ENCODE results near the gene ATF7IP2. TPM values are rescaled to one million over a fixed set of nuclear protein-coding genes. Genes with fewer than 3 reads are reported as not detected.
A peak's percentile ranks its signal among the peaks of the same experiment; 100 is the strongest.

Gene ATF7IP2
- total and polyA plus RNA-seq, 9 of the 15 experiments (the other 6 are each of a cell fraction or from before 2014, with no cell fraction given) = 131 to 515 (median 196) TPM

DNA sequence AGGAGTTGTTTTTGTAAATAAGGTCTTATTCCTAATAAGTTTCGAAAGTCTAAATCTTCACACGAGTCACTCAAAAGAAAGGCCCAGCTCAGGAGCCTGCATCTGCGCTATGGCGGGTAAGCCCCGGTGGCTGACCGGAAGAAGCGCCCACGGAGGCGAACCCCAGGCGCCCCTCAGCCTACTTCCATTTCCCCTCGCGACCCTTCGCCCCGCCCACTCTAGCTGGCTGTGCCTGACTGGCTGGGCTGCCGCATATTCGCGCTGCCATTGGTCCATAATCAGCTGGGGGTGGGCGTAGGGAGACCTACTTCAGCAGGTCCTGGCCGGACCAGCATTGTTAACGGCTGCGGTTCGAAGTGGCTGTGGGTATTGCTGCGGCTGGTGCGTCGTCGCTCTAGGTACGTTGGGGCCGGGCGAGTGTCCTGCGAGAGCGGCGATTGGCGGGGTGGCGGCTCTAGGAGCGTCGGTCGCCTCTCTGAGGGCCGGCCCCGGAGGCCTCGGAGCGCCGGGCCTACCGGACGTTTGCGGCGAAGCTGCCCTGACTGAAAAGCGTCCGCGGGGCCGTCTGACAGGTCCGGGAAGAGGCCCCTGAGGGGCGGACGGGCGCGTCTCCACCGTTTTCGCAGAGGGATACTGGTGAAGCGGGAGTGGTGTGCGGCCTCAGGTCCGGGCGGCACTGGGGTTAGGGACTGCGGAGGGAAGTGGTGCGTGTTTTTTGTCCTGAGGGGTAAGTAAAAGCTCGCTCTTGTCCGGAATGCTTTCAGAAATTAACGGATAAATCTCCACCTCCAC lies at the start of gene ATF7IP2 (continued):
- TF ChIP-seq BDP1 (IDR thresholded peaks at IDR 0.05; ENCODE audit: insufficient read depth, insufficient read length) (no peak), NUFIP1 (IDR thresholded peaks at IDR 0.05; ENCODE audit: partially characterized antibody) (no peak), ZNF57 (CRISPR knock-in tag; IDR thresholded peaks at IDR 0.05) (no peak), POLR2AphosphoS2 (IDR thresholded peaks at IDR 0.05; ENCODE audit: low read length) (peak; percentile 83; the same call in 1 of the 2 replicates), TEAD4 (IDR thresholded peaks at IDR 0.05; ENCODE audit: low read length) (no peak), TEAD4 (CRISPR knock-in tag; IDR thresholded peaks at IDR 0.05; ENCODE audit: borderline replicate concordance) (no peak), KDM5B (IDR thresholded peaks at IDR 0.05; ENCODE audit: insufficient replicate concordance, low read depth, low read length) (peak; percentile 97), MBD2 (IDR thresholded peaks at IDR 0.05; ENCODE audit: borderline replicate concordance, low read depth) (peak; percentile 95; the same call in 1 of the 2 replicates), SREBF1 (IDR thresholded peaks at IDR 0.05; ENCODE audit: borderline replicate concordance, low read depth, low read length) (no peak), ZNF668 (CRISPR knock-in tag; IDR thresholded peaks at IDR 0.05) (no peak), ZNF717 (CRISPR knock-in tag; IDR thresholded peaks at IDR 0.05) (no peak), HDAC1 (IDR thresholded peaks at IDR 0.05) (peak in 1 of 2 experiments; percentile 77; a peak in 2 of 4 replicates)
- TF ChIP-seq, protein P1, sequence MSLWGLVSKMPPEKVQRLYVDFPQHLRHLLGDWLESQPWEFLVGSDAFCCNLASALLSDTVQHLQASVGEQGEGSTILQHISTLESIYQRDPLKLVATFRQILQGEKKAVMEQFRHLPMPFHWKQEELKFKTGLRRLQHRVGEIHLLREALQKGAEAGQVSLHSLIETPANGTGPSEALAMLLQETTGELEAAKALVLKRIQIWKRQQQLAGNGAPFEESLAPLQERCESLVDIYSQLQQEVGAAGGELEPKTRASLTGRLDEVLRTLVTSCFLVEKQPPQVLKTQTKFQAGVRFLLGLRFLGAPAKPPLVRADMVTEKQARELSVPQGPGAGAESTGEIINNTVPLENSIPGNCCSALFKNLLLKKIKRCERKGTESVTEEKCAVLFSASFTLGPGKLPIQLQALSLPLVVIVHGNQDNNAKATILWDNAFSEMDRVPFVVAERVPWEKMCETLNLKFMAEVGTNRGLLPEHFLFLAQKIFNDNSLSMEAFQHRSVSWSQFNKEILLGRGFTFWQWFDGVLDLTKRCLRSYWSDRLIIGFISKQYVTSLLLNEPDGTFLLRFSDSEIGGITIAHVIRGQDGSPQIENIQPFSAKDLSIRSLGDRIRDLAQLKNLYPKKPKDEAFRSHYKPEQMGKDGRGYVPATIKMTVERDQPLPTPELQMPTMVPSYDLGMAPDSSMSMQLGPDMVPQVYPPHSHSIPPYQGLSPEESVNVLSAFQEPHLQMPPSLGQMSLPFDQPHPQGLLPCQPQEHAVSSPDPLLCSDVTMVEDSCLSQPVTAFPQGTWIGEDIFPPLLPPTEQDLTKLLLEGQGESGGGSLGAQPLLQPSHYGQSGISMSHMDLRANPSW (CRISPR knock-in tag; IDR thresholded peaks at IDR 0.05) = no peak; the same call in 1 of the 2 replicates
- TF ChIP-seq, protein P2, sequence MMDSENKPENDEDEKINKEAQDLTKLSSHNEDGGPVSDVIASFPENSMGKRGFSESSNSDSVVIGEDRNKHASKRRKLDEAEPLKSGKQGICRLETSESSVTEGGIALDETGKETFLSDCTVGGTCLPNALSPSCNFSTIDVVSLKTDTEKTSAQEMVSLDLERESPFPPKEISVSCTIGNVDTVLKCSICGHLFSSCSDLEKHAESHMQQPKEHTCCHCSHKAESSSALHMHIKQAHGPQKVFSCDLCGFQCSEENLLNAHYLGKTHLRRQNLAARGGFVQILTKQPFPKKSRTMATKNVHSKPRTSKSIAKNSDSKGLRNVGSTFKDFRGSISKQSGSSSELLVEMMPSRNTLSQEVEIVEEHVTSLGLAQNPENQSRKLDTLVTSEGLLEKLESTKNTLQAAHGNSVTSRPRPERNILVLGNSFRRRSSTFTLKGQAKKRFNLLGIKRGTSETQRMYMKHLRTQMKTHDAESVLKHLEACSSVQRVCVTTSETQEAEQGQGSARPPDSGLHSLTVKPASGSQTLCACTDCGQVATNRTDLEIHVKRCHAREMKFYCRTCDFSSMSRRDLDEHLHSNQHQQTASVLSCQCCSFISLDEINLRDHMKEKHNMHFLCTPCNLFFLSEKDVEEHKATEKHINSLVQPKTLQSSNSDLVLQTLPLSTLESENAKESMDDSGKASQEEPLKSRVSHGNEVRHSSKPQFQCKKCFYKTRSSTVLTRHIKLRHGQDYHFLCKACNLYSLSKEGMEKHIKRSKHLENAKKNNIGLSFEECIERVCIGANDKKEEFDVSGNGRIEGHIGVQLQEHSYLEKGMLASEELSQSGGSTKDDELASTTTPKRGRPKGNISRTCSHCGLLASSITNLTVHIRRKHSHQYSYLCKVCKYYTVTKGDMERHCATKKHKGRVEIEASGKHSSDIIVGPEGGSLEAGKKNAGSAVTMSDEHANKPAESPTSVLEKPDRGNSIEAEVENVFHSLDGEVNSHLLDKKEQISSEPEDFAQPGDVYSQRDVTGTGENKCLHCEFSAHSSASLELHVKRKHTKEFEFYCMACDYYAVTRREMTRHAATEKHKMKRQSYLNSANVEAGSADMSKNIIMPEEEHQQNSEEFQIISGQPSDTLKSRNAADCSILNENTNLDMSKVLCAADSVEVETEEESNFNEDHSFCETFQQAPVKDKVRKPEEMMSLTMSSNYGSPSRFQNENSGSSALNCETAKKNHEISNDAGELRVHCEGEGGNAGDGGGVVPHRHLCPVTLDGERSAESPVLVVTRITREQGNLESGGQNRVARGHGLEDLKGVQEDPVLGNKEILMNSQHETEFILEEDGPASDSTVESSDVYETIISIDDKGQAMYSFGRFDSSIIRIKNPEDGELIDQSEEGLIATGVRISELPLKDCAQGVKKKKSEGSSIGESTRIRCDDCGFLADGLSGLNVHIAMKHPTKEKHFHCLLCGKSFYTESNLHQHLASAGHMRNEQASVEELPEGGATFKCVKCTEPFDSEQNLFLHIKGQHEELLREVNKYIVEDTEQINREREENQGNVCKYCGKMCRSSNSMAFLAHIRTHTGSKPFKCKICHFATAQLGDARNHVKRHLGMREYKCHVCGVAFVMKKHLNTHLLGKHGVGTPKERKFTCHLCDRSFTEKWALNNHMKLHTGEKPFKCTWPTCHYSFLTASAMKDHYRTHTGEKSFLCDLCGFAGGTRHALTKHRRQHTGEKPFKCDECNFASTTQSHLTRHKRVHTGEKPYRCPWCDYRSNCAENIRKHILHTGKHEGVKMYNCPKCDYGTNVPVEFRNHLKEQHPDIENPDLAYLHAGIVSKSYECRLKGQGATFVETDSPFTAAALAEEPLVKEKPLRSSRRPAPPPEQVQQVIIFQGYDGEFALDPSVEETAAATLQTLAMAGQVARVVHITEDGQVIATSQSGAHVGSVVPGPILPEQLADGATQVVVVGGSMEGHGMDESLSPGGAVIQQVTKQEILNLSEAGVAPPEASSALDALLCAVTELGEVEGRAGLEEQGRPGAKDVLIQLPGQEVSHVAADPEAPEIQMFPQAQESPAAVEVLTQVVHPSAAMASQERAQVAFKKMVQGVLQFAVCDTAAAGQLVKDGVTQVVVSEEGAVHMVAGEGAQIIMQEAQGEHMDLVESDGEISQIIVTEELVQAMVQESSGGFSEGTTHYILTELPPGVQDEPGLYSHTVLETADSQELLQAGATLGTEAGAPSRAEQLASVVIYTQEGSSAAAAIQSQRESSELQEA (IDR thresholded peaks at IDR 0.05; ENCODE audit: low read depth) = no peak
- TF ChIP-seq, protein P3, sequence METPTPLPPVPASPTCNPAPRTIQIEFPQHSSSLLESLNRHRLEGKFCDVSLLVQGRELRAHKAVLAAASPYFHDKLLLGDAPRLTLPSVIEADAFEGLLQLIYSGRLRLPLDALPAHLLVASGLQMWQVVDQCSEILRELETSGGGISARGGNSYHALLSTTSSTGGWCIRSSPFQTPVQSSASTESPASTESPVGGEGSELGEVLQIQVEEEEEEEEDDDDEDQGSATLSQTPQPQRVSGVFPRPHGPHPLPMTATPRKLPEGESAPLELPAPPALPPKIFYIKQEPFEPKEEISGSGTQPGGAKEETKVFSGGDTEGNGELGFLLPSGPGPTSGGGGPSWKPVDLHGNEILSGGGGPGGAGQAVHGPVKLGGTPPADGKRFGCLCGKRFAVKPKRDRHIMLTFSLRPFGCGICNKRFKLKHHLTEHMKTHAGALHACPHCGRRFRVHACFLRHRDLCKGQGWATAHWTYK (CRISPR knock-in tag; IDR thresholded peaks at IDR 0.05) = peak; percentile 69; the same call in 1 of the 2 replicates
